HepG2 (cell line): ENCODE results near the gene SRP14. TPM values are rescaled to one million over a fixed set of nuclear protein-coding genes. Genes with fewer than 3 reads are reported as not detected.
A peak's percentile ranks its signal among the peaks of the same experiment; 100 is the strongest.

Experiments
- ARID5B ChIP-seq: IDR thresholded peaks from 2 replicates; pipeline ENCODE4 v1.4.0; 2020; ENCODE audit warnings: mild to moderate bottlenecking, missing genetic modification reagents
- ATF7-NPFF ChIP-seq: sonication (generic); formaldehyde crosslinking; IDR thresholded peaks from 2 replicates; pipeline ENCODE4 v1.8.1; 2023; ENCODE audit warnings: mild to moderate bottlenecking, low read depth, missing genetic modification reagents, moderate library complexity
- HOXA7 ChIP-seq: sonication (generic); formaldehyde crosslinking; IDR thresholded peaks from 2 replicates; pipeline ENCODE4 v1.8.1; 2022; ENCODE audit warnings: mild to moderate bottlenecking, missing genetic modification reagents, moderate library complexity
- MEF2D ChIP-seq: sonication (generic); formaldehyde crosslinking; IDR thresholded peaks from 2 replicates; pipeline ENCODE4 v1.5.1; 2020; ENCODE audit warnings: mild to moderate bottlenecking, missing genetic modification reagents
- NFYC ChIP-seq: IDR thresholded peaks from 2 replicates; pipeline ENCODE4 v1.6.1; 2016; ENCODE audit warnings: missing genetic modification reagents, missing compliant biosample characterization
- POLR2AphosphoS5 ChIP-seq: IDR thresholded peaks from 2 replicates; pipeline ENCODE4 v1.6.1; 2012; ENCODE audit warnings: low read depth, low read length
- SOX13 ChIP-seq, 3 experiments: fragments of 450-650 bp in 1 of 3; sonication (generic) in 1 of 3; formaldehyde crosslinking in 1 of 3; IDR thresholded peaks in 2 of 3; conservative IDR thresholded peaks in 1 of 3; 2 replicates each; pipeline versions ENCODE4 v1.5.0 to v1.6.1; 2016 to 2020; ENCODE audit warnings: antibody characterized with exemption in 1 of 3, mild to moderate bottlenecking in 1 of 3, missing compliant biosample characterization in 1 of 3, missing genetic modification reagents in 1 of 3, moderate library complexity in 1 of 3
- SP5 ChIP-seq: IDR thresholded peaks from 2 replicates; pipeline ENCODE4 v1.6.1; 2016; ENCODE audit warnings: low read depth, borderline replicate concordance
- ZBTB25 ChIP-seq: IDR thresholded peaks from 2 replicates; pipeline ENCODE4 v1.6.1; 2018; ENCODE audit warnings: missing genetic modification reagents
- ZNF33A ChIP-seq: sonication (generic); formaldehyde crosslinking; IDR thresholded peaks from 2 replicates; pipeline ENCODE4 v1.5.1; 2020; ENCODE audit warnings: missing genetic modification reagents, mild to moderate bottlenecking, moderate library complexity, borderline replicate concordance
- ZNF841 ChIP-seq: sonication (generic); formaldehyde crosslinking; IDR thresholded peaks from 2 replicates; pipeline ENCODE4 v1.8.1; 2023; ENCODE audit warnings: missing genetic modification reagents, borderline replicate concordance
- polyA plus RNA-seq, 8 experiments: library from polyadenylated mRNA; depleted of rRNA in 3 of 8; stranded (reverse) in 7 of 8; unstranded in 1 of 8; fragments of >200 nt; fragmentation: Illumina TruSeq in 4 of 8; extraction: Trizol in 4 of 8; gene quantifications; 2 replicates each; pipeline versions ENCODE4 v1.2.1 to v1.2.3, GENCODE V29; 2011 to 2016; ENCODE audit warnings: low read depth in 4 of 8, missing spikeins in 1 of 8, mixed read lengths in 1 of 8; ENCODE audit not compliant: insufficient read depth in 1 of 8
- total RNA-seq, 5 experiments: library from RNA; depleted of rRNA; stranded (reverse); fragments of >200 nt; fragmentation: Illumina TruSeq; extraction: Trizol; gene quantifications; 2 replicates each; pipeline ENCODE4 v1.2.3, GENCODE V29; 2016; ENCODE audit warnings: low read depth in 1 of 5
- TF ChIP-seq, protein P1 (sequence below): sonication (generic); formaldehyde crosslinking; IDR thresholded peaks from 2 replicates; pipeline ENCODE4 v1.4.0; 2020; ENCODE audit warnings: missing genetic modification reagents

The SRP14 gene
- total and polyA plus RNA-seq, 2 of the 13 experiments (the other 11 are each of a cell fraction or from before 2014, with no cell fraction given), result 208 to 356 TPM

DNA sequence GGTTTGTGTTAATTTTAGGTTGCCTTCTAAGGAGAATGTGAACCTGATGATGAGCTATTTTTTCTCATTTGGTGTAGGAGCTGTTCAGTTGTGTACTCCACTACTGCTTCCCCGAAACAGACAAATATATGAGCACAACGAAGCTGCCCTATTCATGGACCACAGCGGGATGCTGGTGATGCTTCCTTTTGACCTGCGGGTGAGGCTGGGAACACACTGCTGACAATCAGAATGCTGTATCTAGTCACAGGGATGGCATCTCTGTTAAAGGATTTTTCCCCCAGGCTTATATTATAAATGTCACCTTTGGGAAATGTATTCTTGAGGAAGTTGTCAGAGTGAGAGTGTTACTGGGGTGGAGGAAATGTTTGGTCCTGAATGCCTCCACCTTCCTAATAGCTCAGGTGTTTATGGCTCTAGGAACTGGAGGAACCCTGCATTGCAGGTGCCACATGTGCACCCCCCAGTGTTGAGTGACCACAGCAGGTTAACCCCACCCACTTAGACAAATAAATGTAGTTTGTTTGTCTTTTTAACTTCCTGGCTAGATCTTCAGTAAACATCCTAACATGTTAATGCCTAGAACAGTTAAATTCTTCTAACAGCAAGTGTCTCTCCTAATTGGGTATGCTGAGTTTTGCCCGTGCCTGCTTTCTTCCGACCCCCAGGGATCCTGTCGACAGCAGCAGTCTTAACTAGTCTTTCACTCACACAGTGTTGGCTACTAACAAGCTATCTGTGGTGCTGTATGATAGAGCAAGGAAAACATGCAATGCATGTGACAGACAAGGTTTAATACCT lies 35.7 kb downstream of the SRP14 start (continued):
- TF ChIP-seq, protein P1, sequence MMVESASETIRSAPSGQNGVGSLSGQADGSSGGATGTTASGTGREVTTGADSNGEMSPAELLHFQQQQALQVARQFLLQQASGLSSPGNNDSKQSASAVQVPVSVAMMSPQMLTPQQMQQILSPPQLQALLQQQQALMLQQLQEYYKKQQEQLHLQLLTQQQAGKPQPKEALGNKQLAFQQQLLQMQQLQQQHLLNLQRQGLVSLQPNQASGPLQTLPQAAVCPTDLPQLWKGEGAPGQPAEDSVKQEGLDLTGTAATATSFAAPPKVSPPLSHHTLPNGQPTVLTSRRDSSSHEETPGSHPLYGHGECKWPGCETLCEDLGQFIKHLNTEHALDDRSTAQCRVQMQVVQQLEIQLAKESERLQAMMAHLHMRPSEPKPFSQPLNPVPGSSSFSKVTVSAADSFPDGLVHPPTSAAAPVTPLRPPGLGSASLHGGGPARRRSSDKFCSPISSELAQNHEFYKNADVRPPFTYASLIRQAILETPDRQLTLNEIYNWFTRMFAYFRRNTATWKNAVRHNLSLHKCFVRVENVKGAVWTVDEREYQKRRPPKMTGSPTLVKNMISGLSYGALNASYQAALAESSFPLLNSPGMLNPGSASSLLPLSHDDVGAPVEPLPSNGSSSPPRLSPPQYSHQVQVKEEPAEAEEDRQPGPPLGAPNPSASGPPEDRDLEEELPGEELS, result peak; percentile 80
- 0 out of 2 replicates have a peak, but pooled peaks have one; percentile 13 for TF ChIP-seq SP5 (CRISPR knock-in tag)
- no peak for TF ChIP-seq HOXA7
- TF ChIP-seq ATF7-NPFF (CRISPR knock-in tag), result no peak
- no peak for TF ChIP-seq SOX13 (IDR thresholded peaks at IDR 0.05)
- peak in 1 of 2 experiments; percentile 26; a peak in 1 of 4 replicates for TF ChIP-seq SOX13 (CRISPR knock-in tag; conservative IDR thresholded peaks at IDR 0.05 in 1 of 2, IDR thresholded peaks at IDR 0.05 in 1 of 2)
- peak; percentile 61 for TF ChIP-seq ARID5B (CRISPR knock-in tag)
- peak; percentile 54; the same call in 1 of the 2 replicates for TF ChIP-seq MEF2D (CRISPR knock-in tag)
- TF ChIP-seq NFYC, result no peak
- TF ChIP-seq ZNF841 (CRISPR knock-in tag), result no peak
- TF ChIP-seq ZBTB25 (CRISPR knock-in tag), result peak; percentile 19; the same call in 1 of the 2 replicates
- no peak for TF ChIP-seq ZNF33A (CRISPR knock-in tag)
- 0 out of 2 replicates have a peak, but pooled peaks have one; percentile 25 for TF ChIP-seq POLR2AphosphoS5
